HG02970 (cell line): Measurements from ENCODE around the gene FAHD2B.
"Not testable (repeated sequence)": the region's sequence is repeated elsewhere in the genome, so short reads cannot be mapped to it uniquely, and the experiment has no call there.

Source experiments
- ATAC-seq: cut with Tn5 transposase; IDR thresholded peaks from one replicate; pipeline ENCODE4 v1.9.1; 2021; ENCODE audit warnings: mild to moderate bottlenecking, moderate library complexity, moderate number of reproducible peaks; ENCODE audit not compliant: unreplicated experiment, low FRiP score

The FAHD2B gene

DNA sequence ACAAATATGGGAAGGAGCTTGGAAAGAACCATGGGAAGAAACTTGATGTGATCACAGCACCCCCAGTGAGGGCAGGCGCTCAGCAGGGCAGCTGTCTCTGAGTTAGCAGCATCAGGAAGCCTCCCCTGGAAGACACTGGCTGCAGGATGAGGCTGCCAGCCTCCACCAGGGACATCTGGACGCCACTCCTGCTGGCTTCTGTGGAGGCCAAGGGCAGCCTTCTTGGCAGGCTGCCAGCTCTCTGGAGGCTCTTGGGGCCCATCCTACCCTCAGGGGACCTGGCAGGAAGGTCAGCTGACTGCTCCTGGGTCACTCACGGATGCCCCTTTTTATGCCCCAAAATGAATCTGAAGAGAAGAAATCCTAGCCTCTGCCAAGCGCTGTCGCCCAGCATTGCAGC, 26.0 kb downstream of the FAHD2B start:
- ATAC-seq: not testable (repeated sequence)

DNA sequence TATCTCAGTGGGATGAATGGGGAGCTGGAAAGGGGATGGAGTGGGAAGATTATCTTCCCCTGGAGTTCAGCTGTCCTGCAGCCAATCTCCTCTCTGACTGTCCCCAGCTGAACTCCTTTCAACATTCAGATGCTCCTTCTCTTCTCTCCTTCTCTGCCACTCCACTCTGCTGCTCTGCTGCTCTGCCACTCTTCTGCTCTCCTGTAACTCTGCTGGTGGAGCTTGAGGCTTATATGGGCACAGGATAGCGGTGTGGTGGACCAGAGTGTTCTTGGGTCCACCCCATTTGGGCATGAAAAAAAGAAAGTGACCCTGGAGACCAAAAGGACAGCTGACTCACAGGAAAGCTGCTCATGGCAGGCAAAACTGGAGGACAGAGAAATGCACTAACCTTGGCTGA, 26.6 kb downstream of the FAHD2B start:
- ATAC-seq: no peak

GRCh38 chr2:97067279-97068004, 27.2 kb downstream of the FAHD2B start:
- no peak for ATAC-seq

- ATAC-seq: not testable (repeated sequence)
These were observed 28.7 kb downstream of the FAHD2B start for GRCh38 chr2:97066030-97066429.

DNA sequence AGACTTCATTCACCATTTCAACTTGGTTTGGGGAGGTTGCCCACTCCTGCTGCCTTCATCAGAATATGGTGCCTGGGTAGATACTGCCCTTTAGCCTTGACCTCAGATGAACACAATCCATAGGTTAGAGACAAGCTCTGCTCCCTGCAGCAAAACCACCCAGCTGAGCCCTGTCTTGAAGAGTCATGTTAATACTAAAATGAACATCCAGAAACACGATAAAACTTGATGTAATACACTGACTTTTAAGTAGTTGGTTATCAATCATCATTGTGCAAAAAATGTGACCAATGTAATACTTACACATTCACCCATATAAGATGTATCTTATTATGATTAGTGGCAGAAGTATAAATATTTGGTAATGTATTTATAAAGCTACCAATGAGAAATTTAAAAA, 32.7 kb downstream of the FAHD2B start:
- not testable (repeated sequence) for ATAC-seq

- not testable (repeated sequence) for ATAC-seq
These were observed 34.9 kb downstream of the FAHD2B start for GRCh38 chr2:97059782-97060181.

DNA sequence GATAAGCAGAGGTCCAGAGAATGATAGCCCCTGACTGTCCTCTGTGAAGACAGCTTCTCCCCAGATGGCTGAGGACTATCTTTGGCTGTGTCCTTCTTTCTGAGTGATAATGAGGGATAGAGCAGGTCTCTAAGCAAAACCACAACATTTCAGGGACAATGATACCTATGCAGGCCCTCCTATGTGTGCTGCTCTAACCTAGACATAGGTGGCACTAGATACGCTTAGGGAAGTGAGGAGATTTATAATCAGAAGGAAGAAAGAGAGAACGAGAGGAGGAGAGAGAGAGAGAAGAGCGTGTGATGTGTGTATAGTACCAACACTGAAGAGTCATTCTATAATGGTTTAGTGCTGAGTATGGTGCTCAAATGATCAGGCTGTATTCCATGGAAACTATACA, 38.5 kb downstream of the FAHD2B start:
- not testable (repeated sequence) for ATAC-seq

DNA sequence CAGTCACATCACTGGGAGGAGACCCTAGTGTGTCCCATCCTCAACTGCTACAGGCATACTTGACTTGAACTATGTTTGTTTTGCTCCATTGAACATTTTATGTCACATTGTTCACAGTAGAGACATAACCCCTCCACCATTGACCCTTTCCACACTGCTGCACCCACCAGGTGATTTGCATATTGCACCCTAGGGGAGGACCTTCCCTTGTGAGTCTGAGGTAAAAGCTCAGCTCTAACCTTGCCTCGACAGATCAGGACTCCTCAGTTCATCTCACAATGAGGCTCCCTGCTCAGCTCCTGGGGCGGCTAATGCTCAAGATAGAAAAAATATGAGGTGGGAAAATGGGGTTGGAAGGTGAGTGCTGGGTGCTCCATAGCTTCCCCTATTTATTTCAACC, 44.6 kb downstream of the FAHD2B start:
- ATAC-seq: not testable (repeated sequence)

DNA sequence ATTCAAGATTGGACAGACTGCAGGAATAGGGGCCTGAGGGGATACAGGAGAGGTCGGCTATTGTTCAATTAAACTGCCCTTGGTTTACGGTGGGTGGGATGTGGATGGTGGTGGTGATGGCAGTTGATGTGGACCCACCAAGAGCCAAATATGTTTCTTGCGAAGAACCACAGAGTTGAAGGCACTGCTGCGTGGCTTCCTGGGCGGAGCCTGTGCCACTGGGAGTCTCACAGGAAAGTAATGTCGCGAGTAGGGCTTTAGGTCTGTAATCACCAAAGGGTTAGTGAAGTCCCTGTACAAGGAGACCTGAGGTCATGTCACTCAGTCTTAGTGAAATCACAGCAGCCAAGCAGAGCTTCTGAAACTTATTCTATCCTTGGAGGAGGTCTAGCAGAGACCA, 46.2 kb downstream of the FAHD2B start:
- not testable (repeated sequence) for ATAC-seq

DNA sequence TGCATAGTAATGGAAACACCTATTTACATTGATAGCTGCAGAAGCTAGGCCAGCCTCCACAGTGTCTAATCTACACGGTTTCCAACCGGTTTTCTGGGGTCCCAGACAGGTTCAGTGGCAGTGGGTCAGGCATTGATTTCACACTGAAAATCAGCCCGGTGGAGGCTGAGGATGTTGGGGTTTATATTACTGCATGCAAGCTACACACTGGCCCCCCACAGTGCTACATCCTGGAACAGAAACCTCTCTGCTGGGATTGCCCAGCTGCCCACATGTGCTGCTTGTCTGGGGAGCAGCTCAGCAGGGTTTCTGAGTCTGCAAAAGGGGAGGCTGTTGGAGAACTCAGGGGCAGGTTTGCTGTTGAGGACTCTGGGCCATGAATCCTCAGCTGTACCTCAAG, 48.0 kb downstream of the FAHD2B start:
- not testable (repeated sequence) for ATAC-seq

DNA sequence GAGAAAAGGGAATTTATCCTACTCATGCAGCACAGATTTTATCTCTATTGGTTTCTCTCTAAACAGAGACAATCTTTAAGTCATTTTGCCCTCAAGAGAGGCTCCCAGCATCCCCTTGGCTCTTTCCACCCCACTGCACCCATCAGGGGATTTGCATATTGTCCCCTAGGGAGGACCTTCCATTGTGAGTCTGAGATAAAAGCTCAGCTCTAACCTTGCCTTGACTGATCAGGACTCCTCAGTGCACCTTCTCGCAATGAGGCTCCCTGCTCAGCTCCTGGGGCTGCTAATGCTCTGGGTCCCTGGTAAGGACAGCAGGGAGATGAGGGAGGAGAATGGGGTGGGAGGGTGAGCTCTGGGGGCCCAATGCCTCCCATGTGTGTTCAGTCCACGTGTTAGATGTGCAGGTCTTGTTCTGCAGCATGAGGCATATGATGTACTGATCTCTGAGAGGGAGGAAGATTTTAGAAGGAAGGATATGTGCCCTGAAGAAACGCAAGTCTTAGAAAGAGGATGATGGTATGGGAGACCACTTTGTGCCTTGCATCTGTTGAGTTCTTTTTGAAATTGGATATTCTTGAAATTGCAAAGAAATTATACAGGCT, 48.7 kb downstream of the FAHD2B start:
- ATAC-seq: not testable (repeated sequence)
